GM18858 (cell line): Measurements from ENCODE around the gene RIMS4.

ENCODE experiments used
- ATAC-seq: cut with Tn5 transposase; IDR thresholded peaks from one replicate; pipeline ENCODE4 v1.9.1; 2021; ENCODE audit not compliant: unreplicated experiment

RIMS4 gene

GRCh38 chr20:44723391-44723790, 87.0 kb downstream of the RIMS4 start:
- no peak for ATAC-seq

GRCh38 chr20:44722990-44723389, 87.4 kb downstream of the RIMS4 start:
- no peak for ATAC-seq

GRCh38 chr20:44721785-44722054, 88.6 kb downstream of the RIMS4 start:
- no peak for ATAC-seq

GRCh38 chr20:44720997-44721784, 89.2 kb downstream of the RIMS4 start:
- no peak for ATAC-seq

GRCh38 chr20:44720621-44720996, 89.7 kb downstream of the RIMS4 start:
- no peak for ATAC-seq

GRCh38 chr20:44719841-44720240, 90.5 kb downstream of the RIMS4 start:
- ATAC-seq, result no peak

GRCh38 chr20:44717986-44718385, 92.4 kb downstream of the RIMS4 start:
- ATAC-seq, result no peak

GRCh38 chr20:44716309-44717106, 93.8 kb downstream of the RIMS4 start:
- ATAC-seq, result no peak

- no peak for ATAC-seq
Observed at GRCh38 chr20:44715499-44716308, 94.6 kb downstream of the RIMS4 start.

GRCh38 chr20:44714701-44715498, 95.4 kb downstream of the RIMS4 start, which contains the start of gene CCN5:
TSS of gene CCN5 (plus strand) at chr20:44715369. CDS start at chr20:44715391, 22 bp downstream.
- ATAC-seq, result no peak

- ATAC-seq, result no peak
Observed at GRCh38 chr20:44714102-44714700, 96.1 kb downstream of the RIMS4 start.

- ATAC-seq, result no peak
Observed at GRCh38 chr20:44711237-44711636, 99.1 kb downstream of the RIMS4 start.

GRCh38 chr20:44709797-44710196, 100.5 kb downstream of the RIMS4 start:
- no peak for ATAC-seq

GRCh38 chr20:44709380-44709779, 101.0 kb downstream of the RIMS4 start:
- ATAC-seq, result no peak

- ATAC-seq, result no peak
Observed at GRCh38 chr20:44707018-44707579, 103.2 kb downstream of the RIMS4 start.

GRCh38 chr20:44706301-44707017, 103.9 kb downstream of the RIMS4 start:
- ATAC-seq, result no peak

GRCh38 chr20:44705364-44706094, 104.8 kb downstream of the RIMS4 start:
- no peak for ATAC-seq

- ATAC-seq, result no peak
Observed at GRCh38 chr20:44704551-44704971, 105.8 kb downstream of the RIMS4 start.
